8988T (cell line): ENCODE data around the gene SPTLC2.
"Not testable (repeated sequence)": the region's sequence is repeated elsewhere in the genome, so short reads cannot be mapped to it uniquely, and the experiment has no call there.

ENCODE experiments used
- DNase-seq: peaks from one replicate; pipeline ENCODE4 v3.0.0; 2011

Gene SPTLC2

DNA sequence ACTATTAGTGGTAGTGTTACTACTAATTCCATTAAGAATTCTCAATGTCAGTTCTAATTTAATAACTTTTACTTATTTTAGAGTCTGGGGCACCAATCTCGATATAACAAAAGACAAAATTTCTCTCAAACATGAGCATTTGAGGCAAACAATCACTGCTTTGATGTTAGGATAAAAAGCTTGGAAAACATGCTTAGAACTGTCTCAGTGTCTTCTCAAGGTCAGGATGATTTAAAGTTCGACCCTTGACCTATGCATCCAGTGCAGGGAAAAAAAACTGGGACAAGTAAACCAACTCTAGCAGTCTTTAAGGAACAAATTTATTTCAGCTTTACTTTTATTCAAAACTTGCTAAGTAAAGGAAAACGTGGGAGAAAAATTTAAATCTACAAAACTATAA is 31.1 kb downstream of the SPTLC2 start:
- DNase-seq: no peak

DNA sequence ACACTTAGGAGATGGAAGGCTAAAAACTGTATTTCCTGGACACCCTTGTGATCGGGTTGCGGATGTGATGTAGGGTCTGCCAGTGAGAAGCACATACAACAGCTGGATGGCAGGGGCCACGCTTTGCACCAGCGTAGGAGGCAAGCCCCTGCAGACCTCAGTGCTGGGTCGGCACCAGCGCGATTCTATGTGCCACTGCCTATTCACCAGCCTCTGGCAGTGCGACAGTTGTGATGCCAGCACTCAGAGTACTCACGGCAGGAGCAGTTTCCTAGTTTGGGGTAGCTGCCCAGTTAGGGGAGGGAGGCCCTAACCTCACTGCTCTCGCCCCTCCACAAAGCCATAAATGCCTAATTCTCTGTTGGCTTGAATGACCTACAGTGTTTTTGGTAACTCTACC is 31.6 kb downstream of the SPTLC2 start:
- DNase-seq: no peak

DNA sequence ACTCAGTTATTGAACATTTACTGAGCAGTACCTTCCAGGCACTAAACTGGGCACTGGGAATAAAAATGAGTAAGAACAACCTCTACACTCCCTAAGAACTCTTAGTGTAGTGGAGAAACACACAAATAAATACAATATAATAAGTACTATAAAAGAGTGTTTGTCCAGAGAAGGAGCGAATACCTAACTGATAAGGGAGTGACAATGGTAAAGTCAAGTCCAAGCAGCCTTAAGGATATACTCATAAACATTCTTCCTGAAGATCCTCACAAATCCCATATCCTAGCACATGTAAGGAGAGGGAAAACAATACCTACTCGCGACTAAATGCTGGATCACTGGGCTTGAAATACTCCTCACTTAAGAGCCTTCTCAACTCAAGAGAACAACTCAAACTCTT is 32.8 kb downstream of the SPTLC2 start:
- no peak for DNase-seq

DNA sequence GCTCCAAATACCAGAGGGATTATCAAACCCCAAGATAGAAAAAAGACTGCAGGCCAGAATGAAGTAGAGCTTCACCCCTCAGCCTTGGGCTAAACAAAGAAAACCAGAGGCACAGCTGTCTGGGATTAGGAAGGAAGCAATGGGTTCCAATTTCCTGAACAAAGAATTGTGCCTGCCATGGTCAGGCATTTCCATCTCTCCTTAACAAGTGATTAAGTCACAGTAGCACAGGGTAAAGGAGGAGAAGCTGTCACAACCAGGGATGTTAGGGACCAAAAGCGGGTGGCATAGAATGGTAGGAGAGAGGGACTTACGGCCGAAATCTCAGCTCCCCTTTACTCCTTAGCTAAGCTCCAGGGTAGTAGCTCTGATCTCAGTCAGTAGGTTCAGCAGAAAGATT is 33.9 kb downstream of the SPTLC2 start:
- DNase-seq: no peak

DNA sequence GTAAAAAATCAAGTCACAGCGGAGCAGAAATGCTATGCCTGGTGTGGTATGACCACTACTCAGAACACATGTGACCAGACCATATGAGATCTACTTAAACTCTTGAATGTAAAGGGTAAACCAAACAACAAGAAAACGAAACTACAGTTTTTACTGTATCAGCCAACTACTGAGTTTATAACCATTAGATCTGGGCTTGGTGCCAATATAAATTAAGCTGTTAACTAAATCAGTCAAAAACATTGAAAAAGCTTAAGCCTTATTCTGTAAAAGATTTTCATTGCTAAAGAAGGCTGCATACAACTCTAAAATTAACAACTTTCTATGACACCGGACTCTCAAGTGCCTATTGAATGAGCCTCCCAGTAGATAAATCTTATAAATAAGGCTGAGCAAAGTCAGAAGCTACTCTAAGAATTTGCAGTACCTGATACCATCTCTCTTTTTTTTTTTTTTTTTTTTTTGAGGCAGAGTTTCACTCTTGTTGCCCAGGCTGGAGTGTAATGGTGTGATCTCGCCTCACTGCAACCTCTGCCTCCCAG is 35.4 kb downstream of the SPTLC2 start:
- DNase-seq: no peak

DNA sequence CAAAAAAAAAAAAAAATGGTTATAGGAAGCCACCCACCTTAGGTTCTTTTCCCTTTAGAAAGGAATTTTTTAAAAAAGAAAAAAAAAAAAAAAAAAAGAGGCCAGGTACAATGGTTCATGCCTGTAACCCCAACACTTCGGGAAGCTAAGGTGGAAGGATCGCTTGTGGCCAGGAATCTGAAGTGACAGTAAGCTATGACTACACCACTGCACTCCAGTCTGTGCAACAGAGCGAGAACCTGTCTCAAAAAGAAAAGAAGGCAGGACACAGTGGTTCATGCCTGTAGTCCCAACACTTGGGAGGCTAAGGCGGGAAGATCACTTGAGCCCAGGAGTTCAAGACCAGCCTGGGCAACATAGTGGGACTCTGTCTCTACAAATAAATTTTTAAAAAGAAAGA is 36.0 kb downstream of the SPTLC2 start:
- no peak for DNase-seq

DNA sequence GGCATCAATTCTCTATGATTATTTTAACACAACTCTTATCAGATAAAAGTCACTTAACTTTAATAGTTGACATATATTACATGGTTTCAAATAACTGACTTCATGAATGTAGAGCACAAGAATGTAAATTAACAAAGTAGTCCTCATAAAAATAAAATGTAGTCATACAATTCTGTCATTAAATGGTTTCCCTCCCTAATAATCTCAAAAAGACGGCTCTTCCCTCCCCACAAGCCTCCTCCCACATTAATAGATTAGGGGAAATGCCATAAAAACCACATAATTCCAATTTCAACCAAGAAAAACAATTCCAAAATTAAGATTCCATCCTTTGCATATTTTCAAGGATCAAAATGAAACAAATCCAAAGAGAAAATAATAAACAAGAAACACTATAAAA is 36.7 kb downstream of the SPTLC2 start:
- no peak for DNase-seq

DNA sequence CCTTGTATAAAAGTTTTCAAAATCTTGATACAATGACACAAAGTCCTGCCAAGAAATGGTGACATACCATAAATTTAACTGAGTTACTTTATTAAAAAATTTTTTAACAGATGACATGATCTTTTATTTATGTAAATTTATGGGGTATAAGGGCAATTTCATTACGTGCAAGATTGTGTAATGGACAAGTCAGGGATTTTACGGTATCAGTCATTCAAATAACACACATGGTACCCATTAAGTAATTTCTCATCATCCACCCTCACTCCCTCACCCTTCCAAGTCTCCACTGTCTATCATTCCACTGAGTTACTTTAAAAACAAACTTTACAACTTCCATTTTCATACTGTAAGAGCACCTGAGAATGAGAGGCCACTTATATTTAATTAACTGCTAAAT is 37.4 kb downstream of the SPTLC2 start:
- DNase-seq: no peak

DNA sequence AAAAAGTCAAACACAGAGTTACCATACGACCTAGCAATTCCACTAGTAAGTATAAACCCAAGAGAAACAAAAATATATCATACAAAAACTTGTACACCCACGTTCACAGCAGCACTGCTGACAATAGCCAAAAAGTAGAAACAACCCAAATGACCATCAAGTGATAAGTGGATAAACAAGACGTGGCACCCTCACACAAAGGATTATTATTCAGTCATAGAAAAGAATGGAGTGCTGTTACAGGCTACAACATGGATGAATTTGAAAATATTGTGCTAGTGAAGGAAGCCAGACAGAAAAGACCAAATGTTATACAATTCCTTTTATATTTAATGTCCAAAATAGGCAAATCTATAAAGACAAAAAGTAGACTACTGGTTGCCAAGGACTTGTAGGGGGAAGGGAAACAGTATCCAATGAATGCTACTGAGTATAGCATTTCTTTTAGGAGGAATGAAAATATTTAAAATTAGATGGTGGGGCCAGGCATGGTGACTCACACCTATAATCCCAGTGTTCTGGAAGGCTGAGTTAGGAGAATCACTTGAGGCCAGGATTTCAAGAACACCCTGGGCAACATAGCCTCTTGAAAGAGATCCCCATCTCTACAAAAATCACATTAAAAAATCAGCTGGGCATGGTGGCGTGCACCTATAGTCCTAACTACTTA is 41.9 kb downstream of the SPTLC2 start:
- no peak for DNase-seq

DNA sequence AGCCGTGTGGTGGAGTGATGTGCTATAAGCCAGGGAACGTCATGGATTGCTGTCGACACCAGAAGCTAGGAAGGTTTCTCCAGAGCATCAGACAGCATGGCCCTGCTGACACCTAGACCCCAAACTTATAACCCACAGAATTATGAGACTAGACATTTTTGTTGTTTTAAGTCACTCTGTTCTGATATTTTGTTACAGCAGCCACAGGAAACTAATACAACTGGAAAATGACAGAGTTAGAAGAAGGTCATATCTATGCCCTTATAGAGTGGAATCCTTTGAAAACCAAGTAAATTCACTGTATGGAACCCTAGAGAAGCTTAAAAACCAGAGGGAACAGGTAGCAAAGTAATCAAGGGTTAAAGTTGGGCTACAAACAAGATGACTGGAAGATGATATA is 42.5 kb downstream of the SPTLC2 start:
- no peak for DNase-seq

DNA sequence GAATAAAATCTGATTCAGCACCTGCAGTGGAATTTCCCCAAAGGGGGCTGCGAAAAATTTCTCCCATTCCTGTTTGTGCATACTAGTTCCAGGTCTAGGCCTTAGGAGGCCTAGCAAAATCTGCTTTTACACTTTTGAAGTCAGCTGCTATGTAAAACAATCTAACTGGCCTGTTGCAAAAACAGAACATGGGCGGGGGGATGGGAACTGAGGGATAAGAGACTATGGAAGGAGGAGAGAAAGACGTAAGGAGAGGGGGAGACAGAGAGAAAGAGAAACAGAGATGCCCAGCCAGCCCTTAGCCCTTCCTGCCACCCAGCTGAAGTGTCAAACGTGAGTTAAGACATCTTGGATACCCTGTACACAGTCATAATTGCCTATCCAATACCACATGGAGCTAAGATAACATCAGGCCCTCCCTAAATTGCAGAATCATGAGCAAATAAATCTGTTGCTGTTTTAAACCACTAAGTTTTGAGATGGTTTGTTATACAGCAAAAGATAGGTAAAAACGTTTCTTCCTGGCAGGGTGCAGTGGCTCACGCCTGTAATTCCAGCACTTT is 45.6 kb downstream of the SPTLC2 start:
- no peak for DNase-seq

DNA sequence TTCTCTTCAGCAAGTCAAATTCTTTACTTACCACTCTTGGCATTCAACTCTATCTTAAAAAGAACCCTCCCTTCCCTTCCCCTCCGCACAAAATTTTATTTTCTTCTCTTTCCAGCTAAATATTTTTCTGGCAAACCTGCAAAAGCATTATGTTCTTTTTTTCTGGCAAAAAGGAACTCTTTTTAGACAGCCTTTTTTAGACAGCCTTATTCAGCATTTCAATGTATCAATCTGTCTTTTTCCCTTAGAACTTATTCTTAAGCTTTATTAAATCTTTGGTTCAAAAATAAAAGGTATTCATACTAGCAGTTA is 50.5 kb downstream of the SPTLC2 start:
- no peak for DNase-seq

DNA sequence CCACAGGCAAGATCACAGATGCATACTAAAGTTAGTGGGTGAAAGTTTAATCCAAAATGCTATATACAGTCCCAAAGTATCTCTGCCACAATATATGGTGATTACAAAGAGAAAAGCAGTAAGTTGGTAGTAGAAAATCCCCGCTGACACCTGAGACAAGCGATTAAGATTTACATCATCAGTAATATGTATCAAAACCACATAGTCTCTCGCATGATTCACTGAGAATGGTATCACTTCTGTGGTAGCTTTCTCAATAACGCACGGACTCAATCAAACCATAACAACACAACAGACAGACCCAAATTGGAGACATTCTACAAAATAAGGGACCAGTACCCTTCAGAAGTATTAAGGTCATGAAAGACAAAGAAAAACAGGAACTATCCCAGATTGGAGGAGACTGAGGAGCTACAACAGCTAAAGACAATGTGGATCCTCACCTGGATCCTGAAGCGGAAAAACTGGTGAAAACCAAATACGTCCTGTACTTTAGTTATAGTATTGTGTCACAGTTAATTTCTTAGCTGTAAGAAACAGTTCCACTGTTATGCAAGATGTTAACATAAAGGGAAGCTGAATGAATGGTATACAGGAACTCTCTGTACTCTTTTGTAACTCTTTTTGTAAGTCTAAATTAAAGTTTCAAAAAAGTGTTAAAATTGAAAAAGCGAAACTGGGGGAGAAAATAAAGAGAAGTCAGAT is 51.0 kb downstream of the SPTLC2 start:
- DNase-seq: no peak

DNA sequence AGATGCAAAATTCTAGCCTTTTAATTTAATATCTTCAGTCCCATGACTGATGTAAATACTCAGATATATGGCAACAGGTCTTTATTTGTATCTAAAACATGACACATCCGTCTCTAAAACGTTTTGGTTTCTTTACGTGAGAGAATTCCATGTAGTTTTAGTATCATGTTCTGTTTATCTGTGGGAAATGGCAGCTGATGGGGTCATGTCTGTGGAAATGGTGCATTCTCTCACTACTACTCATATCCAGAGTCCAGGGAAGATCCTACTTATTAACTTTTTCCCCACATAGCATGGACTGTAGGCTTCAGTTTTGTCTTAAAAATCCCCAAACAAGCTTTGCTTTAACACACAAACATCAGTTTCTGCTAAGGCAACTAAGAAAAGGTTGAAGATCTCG is 53.8 kb downstream of the SPTLC2 start:
- no peak for DNase-seq

DNA sequence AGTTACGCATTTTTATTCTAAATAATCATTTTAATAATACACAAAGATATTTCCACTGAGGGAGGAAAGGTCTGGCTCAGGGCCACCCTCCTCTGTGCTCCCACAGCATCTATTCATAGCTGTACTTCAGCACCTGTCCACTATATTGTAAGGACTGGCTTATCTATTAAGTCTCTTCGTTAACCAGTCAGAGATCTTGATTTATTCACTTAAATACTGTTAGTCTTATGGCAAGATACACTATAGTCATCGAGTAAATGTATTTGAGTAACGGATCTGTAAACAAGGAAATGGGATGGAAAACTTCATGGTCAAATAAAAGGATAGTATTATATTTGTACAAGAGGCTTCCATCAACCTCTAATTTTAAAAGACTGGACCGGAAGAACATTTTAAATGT is 54.6 kb downstream of the SPTLC2 start:
- DNase-seq: no peak

DNA sequence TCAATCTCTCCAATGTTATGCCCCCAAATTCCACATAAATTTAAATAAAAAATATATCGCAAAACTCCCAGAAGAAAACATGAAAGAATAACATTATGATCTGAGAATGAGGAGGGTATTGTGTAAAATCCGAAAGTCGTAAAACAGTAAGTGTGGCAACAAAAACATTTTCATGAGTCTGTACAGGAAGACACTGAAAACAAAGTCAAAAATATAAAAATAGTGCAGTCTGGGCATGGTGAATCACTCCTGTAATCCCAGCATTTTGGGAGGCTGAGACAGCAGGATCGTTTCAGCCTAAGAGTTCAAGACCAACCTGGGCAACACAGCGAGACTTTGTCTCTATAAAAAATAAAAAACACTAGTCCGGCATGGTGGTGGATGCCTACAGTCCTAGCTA is 57.1 kb downstream of the SPTLC2 start:
- no peak for DNase-seq

DNA sequence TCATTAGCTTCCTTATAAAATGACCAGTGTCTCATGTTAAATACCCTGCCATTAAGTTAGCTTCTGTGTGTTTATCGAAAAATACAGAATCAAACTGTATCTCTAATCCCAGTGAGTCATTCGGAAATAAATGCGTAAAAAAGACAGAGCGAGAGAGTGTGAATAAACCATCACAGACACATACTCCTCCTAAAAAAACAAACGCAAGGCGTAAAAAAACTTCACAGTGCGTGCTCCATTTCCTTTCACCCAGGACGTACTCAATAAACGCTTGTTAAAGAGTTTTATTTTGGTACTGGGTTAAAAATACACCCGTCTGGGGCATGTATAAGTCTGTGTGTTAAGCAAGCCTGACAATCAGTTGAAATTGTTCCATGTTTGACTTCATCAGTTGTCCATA is 59.0 kb downstream of the SPTLC2 start:
- DNase-seq: no peak

DNA sequence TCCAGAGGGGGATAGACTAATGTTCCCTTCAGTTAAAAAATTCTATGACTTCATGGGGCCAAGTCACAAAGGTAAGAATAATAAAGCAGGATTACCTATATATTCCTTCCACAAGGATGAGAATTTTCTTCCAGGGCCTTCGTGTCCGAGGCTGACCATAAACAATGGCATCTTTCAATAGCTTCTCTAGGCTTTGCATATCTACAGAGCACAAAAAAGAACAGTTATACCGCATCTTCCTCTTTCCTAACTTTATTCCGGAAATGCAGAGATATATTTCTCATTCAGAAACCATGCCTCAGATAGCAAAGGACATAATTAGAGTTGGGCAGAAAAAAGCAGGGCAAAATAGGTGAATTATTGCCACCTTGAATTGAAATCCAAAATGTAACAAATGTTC is 59.5 kb downstream of the SPTLC2 start:
- no peak for DNase-seq

DNA sequence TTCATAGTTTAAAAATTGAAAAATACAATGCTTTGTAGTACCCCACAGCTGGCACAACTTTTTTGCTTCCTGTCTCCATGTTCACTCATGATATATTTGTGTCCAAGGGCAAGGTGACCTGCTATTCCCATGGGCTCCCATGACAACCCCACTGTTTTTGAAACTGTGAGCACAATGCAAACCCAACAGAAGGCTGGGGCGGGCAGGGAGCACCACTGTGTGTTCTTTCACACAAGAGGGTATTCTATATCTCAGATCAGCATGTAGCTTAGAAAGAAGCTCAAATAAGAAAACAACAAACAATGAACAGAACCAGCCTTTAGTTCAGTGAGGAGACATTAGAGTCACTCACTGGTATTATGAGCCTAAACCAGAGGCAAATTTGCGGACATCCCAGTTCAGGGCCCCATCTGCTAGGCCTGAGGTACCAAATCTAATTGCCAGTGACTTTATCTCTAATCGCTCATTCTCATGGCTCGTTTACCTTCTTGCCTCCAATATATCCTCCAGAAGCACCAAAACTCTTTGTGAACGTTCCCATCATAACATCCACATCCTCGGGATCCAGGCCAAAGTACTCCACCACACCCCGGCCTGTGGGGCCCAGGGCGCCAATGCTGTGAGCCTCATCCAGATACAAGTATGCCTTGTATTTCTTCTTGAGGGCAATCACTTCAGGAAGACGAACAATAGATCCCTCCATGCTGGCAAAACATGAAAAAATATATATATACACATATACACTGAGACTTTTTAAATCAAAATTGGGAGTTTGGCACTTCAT is 61.4 kb downstream of the SPTLC2 start:
- no peak for DNase-seq

DNA sequence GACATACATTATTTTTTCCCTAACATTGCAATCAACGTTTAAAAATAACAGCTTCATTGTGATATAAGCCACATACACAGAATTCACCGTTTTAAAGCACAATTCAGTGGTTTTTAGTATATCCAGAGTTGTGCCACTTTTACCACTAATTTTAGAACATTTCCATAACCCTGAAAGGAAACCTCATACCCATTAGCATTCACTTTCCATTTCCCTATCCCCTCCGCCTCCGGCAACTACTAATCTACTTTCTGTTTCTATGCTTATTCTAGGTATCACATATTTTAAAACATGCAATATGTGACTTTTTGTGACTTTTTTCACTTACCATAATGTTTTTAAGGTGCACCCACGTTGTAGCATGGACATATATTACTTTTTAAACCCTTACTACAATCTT is 62.2 kb downstream of the SPTLC2 start:
- DNase-seq: no peak

DNA sequence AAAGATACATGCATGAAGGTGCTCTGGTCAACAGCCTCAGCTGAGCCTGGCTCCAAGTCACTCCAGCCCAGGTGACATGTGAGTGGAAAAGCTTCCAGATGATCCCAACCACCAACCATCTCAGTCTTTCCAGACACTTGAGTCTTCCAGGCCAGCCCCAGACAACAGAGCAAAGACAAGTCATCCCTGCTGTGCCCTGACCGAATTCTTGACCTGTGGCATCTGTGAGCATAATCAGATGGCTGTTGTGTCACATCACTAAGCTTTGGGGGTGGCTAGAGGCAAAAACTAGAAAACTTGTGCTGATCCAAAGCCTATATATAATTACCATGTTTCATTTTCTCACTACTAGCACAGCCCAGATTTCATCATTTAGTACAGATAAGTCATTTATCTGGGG is 67.0 kb downstream of the SPTLC2 start:
- no peak for DNase-seq

DNA sequence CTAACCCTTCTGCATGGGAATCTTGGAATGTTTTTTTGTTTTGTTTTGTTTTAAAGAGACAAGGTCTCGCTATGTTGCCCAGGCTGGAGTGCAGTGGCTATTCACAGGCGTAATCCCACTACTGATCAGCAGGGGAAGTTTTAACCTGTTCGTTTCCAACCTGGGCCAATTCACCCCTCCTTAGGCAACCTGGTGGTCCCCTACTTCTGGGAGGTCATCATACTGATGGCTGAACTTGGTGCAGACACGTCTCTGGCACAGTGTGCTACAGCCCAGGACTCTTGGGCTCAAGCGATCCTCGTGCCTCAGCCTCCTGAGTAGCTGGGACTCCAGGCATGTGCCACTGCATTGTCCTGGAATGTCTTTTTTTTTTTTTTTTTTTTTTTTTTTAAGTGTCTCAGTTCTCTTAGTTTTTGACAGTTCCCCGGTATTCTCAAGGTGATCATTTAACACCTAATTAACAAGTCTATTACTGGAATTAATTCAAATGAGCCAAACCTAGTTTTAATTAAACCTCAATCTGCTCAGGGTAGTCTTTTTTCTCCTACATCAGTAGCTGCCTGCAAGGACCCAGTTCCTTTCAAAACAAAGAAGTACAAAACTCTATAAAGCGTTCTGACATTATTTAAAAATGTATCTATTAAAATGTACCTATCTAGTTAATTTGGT is 68.8 kb downstream of the SPTLC2 start:
- no peak for DNase-seq

DNA sequence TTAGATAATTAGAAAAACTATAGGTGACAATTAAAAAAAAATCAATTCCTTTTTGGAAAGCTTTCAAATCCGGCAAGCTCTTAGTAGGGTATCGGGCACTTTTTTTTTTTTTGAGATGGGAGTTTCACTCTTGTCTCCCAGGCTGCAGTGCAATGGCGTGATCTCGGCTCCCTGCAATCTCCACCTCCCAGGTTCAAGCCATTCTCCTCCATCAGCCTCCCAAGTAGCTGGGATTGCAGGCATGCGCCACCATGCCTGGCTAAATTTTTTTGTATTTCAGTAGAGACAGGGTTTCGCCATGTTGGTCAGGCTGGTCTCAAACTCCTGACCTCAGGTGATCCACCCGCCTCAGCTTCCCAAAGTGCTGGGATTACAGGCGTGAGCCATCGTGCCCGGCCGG is 71.3 kb downstream of the SPTLC2 start:
- DNase-seq: not testable (repeated sequence)
